Loucy (cell line): ENCODE data around the gene FARP1.

Source experiments
- H2AFZ ChIP-seq: fragments of 200-600 bp; sonication (generic); 2 replicates; pipeline ENCODE4 v1.6.0; 2016; ENCODE audit warnings: antibody characterized with exemption, mild to moderate bottlenecking, low read length, moderate library complexity
- H3F3A ChIP-seq: fragments of 200-600 bp; 2 replicates; pipeline ENCODE4 v1.6.0; 2016; ENCODE audit warnings: antibody characterized with exemption, low read depth, mild to moderate bottlenecking
- H3K27me3 ChIP-seq: fragments of 200-600 bp; sonication (generic); 2 replicates; pipeline ENCODE4 v1.6.1; 2014; ENCODE audit warnings: low read length, mild to moderate bottlenecking; ENCODE audit not compliant: insufficient read depth, poor library complexity, severe bottlenecking
- H3K36me3 ChIP-seq: fragments of 200-600 bp; sonication (generic); 2 replicates; pipeline ENCODE4 v1.6.1; 2016; ENCODE audit warnings: low read length; ENCODE audit not compliant: insufficient read depth
- H3K4me1 ChIP-seq: fragments of 200-600 bp; sonication (generic); 2 replicates; pipeline ENCODE4 v1.5.1; 2014; ENCODE audit warnings: low read length, mild to moderate bottlenecking; ENCODE audit not compliant: insufficient read depth, poor library complexity, severe bottlenecking
- H3K4me2 ChIP-seq: fragments of 200-600 bp; sonication (generic); 2 replicates; pipeline ENCODE4 v1.6.0; 2014; ENCODE audit warnings: antibody characterized with exemption, low read length, low read depth, mild to moderate bottlenecking; ENCODE audit not compliant: poor library complexity, severe bottlenecking
- H3K4me3 ChIP-seq: fragments of 200-600 bp; sonication (generic); 2 replicates; pipeline ENCODE4 v1.5.1; 2014; ENCODE audit warnings: low read length, mild to moderate bottlenecking, mixed read lengths; ENCODE audit not compliant: poor library complexity, severe bottlenecking
- H3K79me2 ChIP-seq: fragments of 200-600 bp; sonication (generic); 2 replicates; pipeline ENCODE4 v1.6.1; 2014; ENCODE audit warnings: low read length; ENCODE audit not compliant: insufficient read depth
- H3K9ac ChIP-seq: fragments of 200-600 bp; sonication (generic); 2 replicates; pipeline ENCODE4 v1.6.0; 2014; ENCODE audit warnings: mild to moderate bottlenecking, low read depth, low read length, moderate library complexity; ENCODE audit not compliant: poor library complexity, severe bottlenecking
- H3K9me2 ChIP-seq: fragments of 200-600 bp; sonication (generic); replicated peaks from 2 replicates; pipeline ENCODE4 v1.6.1; 2016; ENCODE audit warnings: low read depth, low read length, mixed read lengths
- H3K9me3 ChIP-seq: fragments of 200-600 bp; sonication (generic); 2 replicates; pipeline ENCODE4 v1.6.1; 2014; ENCODE audit warnings: mild to moderate bottlenecking, antibody characterized with exemption, low read length, low read depth; ENCODE audit not compliant: insufficient read depth
- H4K20me1 ChIP-seq: fragments of 200-600 bp; sonication (generic); 2 replicates; pipeline ENCODE4 v1.6.0; 2014; ENCODE audit warnings: antibody characterized with exemption, low read length, mild to moderate bottlenecking; ENCODE audit not compliant: insufficient read depth, poor library complexity, severe bottlenecking
- CTCF ChIP-seq: fragments of 200-600 bp; sonication (generic); conservative IDR thresholded peaks from 2 replicates; pipeline ENCODE4 v1.5.1; 2014; ENCODE audit warnings: mild to moderate bottlenecking, antibody characterized with exemption, low read length
- EZH2phosphoT487 ChIP-seq: fragments of 200-600 bp; IDR thresholded peaks from 2 replicates; pipeline ENCODE4 v1.6.1; 2018; ENCODE audit warnings: antibody characterized with exemption, mild to moderate bottlenecking, moderate library complexity, borderline replicate concordance

FARP1 gene

GRCh38 chr13:98444381-98444780 is 301.5 kb downstream of the FARP1 start:
- Histone ChIP-seq H3K79me2 (no peaks in the 10 kb centered on the region), H3K9ac (no peak overlapping the region), H3K9me3 (no peaks in the 10 kb centered on the region), H2AFZ (no peak overlapping the region), H3K27me3 (no peaks in the 10 kb centered on the region), H3F3A (no peaks in the 10 kb centered on the region), H3K9me2 (no peaks in the 10 kb centered on the region), H3K4me3 (no peak overlapping the region), H4K20me1 (no peaks in the 10 kb centered on the region), H3K4me1 (no peaks in the 10 kb centered on the region), H3K36me3 (peaks cover 16% of the 10 kb centered on the region; the same call in 1 of the 2 replicates), H3K4me2 (no peak overlapping the region)
- TF ChIP-seq EZH2phosphoT487 (no peak), CTCF (no peak)

GRCh38 chr13:98445340-98446233 is 302.7 kb downstream of the FARP1 start:
- no peaks in the 10 kb centered on the region for H3K27me3 ChIP-seq
- no peaks in the 10 kb centered on the region for H3K9me2 ChIP-seq
- no peak overlapping the region for H3K4me2 ChIP-seq
- peaks cover 4% of the 10 kb centered on the region for H4K20me1 ChIP-seq
- no peak overlapping the region for H3K9ac ChIP-seq
- H3K36me3 ChIP-seq = peaks cover 18% of the 10 kb centered on the region; the same call in 1 of the 2 replicates
- no peak overlapping the region for H3K4me3 ChIP-seq
- peaks cover 7% of the 10 kb centered on the region for H3K4me1 ChIP-seq
- H2AFZ ChIP-seq = no peak overlapping the region
- TF ChIP-seq CTCF (peak; percentile 84), EZH2phosphoT487 (no peak)
- no peaks in the 10 kb centered on the region for H3K9me3 ChIP-seq
- H3F3A ChIP-seq = no peaks in the 10 kb centered on the region
- H3K79me2 ChIP-seq = no peaks in the 10 kb centered on the region

GRCh38 chr13:98446234-98446621 is 303.3 kb downstream of the FARP1 start:
- H3K9me3 ChIP-seq = no peaks in the 10 kb centered on the region
- H3K79me2 ChIP-seq = no peaks in the 10 kb centered on the region
- H3K4me3 ChIP-seq = no peak overlapping the region
- peaks cover 18% of the 10 kb centered on the region; the same call in 1 of the 2 replicates for H3K36me3 ChIP-seq
- no peaks in the 10 kb centered on the region for H3F3A ChIP-seq
- peaks cover 13% of the 10 kb centered on the region for H3K4me1 ChIP-seq
- no peaks in the 10 kb centered on the region for H3K9me2 ChIP-seq
- H3K4me2 ChIP-seq = no peak overlapping the region
- H3K27me3 ChIP-seq = no peaks in the 10 kb centered on the region
- H4K20me1 ChIP-seq = peaks cover 4% of the 10 kb centered on the region
- no peak overlapping the region for H3K9ac ChIP-seq
- no peak for TF ChIP-seq EZH2phosphoT487
- TF ChIP-seq CTCF = no peak
- no peak overlapping the region for H2AFZ ChIP-seq
